HG02981 (cell line): ENCODE data around the gene S1PR3.

Source experiments
- ATAC-seq: cut with Tn5 transposase; IDR thresholded peaks from one replicate; pipeline ENCODE4 v1.9.1; 2021; ENCODE audit warnings: mild to moderate bottlenecking, moderate library complexity; ENCODE audit not compliant: unreplicated experiment

Gene S1PR3

GRCh38 chr9:89032661-89033060 is 41.4 kb downstream of the S1PR3 start:
- no peak for ATAC-seq

DNA sequence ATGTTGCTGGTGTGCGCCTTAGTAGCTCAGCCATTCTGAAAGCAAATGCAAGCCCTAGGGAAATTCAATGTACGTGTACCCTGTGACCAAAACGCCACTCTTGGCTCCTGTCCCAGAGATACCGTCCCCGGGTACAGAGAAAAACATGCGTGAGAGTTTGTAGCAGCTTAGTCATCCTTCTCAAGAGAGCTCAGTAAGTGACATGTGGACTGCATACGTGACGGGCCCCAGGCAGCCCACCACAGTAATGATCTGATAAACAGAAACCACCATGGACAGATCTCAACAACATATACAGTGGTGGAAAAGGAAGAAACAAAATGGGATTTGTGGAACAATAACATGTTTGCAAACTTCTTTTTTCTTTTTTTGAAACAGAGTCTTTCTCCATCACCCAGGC is 45.1 kb downstream of the S1PR3 start:
- ATAC-seq = no peak

GRCh38 chr9:89036891-89037290 is 45.6 kb downstream of the S1PR3 start:
- no peak for ATAC-seq

- no peak for ATAC-seq
Measured at GRCh38 chr9:89037346-89037745, 46.1 kb downstream of the S1PR3 start.

GRCh38 chr9:89037891-89038290 is 46.6 kb downstream of the S1PR3 start:
- no peak for ATAC-seq

DNA sequence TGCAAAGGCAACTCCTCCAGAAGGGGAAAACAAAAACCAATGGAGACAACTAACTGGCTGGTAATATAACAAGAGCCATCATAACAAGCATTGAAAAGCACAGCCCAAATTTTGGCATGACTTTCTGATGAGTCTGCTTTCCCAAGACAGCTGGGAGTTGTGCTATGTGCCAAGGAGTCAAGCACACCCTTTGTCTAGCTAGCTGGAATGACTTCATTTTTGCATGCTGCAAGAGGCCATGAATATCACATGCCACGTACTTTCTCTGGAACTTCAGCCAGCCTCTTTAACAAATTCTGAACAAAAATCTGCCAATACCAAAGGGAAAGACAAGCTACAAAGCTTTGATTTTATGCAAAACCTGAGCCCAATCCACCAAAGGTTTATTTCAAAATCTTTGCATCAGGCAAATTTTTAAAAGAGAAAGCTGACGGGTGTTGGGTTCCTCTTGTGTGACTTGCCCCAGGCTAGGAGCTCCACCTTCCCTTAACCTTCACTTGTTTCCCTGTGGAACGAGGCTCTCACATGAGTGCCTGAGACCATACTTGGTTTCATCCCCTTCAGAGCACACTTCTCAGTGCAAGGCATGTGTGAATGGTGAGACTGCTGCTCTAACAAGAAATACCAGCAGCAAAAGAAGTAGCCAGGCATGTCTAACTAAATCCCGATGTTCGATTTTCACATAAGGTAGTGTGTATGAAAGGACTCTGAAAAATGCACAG is 47.3 kb downstream of the S1PR3 start:
- no peak for ATAC-seq

DNA sequence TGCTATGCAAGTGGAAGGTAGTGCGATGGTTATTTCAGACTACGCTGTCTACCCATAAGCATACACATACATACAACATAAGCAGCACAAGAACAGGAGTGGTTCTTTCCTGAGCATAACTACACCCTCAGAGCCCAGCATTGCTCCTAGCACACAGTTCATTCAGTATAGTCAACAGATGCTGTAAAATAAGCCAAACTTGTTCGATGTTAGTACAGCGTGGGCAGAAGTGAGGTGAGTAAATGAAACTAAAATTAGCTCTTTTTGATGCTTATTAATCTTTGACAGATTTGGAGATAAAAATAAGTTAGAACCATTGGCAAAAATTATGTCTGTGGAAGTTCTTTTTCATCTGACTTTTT is 47.8 kb downstream of the S1PR3 start:
- ATAC-seq = no peak

- ATAC-seq = no peak
Measured at GRCh38 chr9:89039664-89040063, 48.4 kb downstream of the S1PR3 start.

DNA sequence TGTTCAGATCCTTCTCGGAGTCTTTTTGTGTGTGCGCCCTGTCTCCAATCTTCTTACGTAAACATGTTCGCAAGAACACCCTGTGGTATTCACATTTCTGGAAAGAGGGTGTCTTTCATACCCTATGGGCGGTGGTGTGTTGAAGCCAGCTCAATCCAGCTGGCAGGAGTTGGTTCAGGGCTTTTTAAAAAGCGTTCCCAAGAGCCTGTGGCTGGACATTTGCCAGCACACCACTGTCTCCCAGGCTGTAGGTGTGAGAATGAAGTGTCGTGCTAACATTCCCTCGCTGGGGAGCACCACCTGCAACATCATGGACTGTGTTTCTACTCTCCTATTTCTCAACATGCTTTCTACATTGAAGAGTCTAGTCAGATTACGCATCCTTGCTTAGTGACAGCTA is 51.7 kb downstream of the S1PR3 start:
- no peak for ATAC-seq

DNA sequence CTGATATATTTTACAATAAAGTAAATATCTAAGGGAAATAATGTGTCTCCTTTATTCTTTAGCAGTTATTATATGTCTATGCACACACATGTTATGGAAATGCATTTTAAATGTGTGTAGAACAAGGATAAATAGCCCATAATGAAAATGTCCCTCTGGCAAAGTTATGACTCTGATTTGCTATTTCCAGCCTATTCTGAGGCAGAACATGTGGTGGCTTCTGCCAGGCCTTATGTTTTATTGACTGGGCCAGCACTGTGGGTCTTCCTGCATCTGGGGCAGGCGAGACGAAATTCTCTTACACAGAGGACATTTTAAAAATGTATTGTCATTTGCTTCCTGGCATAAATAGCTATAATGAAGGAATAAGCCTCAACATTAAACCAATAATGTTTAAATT is 52.8 kb downstream of the S1PR3 start:
- no peak for ATAC-seq

DNA sequence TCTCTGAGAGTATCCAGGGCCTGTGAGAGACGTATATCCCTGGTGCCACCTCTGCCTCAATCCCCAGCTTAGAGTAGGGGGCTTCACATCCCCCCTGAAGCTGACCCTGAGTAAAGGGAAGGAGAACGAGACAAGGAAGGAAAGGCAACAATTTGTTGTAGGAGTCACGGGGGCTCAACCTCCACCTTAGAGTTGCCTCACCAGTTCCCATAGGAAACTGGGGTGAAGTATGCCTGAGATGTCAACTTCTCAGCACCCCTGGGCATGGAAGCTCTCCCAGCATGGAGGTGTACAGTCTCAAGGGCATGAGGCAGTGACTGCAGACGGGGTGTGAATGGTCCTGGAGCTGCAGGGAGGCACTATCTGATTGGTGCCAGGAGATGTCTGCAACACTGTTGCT is 53.6 kb downstream of the S1PR3 start:
- ATAC-seq = no peak

DNA sequence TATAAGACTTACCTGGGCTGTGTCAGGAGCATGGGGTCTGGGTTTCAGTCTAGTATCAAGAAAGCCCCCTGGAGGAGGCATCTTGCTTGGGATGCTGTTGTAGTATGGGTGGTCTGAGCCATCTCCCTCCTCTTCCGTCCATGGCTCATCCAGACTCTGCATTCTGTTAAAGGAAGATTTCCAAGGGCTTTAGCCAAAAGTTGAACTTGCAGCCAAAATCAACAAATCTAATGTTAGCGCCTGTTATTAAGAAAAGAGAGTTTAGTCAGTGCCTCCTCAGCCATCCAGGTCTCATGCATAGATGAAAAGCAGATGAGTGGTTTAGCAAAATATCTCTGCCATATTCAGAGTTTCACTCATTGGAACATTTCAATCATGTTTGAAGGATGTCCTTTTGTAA is 55.6 kb downstream of the S1PR3 start:
- ATAC-seq = no peak

DNA sequence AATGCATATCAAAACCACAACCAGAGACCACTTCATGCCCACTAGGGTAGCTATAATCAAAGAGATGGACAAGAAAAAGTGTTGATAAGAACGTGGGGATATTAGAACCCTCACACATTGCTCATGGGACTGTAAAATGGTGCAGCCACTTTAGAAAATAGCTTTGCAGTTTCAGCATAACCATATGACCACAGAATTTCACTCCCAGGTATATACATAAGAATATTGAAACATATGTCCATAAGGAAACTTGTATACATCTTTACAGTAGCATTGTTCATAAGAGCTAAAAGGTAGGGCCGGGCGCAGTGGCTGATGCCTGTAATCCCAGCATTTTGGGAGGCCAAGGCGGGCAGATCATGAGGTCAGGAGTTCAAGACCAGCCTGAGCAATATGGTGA is 56.4 kb downstream of the S1PR3 start:
- ATAC-seq = no peak

DNA sequence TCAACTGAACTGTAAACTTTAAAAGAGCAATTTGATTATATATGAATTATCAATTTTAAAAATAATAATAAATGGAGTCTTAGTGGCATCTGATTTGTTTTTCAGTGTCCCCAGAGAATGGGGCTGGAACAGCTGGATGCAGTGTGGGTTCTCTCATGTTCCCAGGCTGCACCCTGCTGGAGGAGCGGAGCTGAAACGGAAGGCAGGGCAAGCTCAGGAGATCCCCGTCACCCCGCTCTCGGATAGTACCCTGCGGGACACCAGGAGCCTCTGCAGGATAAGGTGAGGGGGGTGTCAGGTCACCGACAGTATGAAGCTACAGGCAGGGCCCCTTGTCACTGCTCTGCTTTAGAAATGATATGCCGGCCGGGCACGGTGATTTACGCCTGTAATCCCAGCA is 57.3 kb downstream of the S1PR3 start:
- ATAC-seq = no peak

DNA sequence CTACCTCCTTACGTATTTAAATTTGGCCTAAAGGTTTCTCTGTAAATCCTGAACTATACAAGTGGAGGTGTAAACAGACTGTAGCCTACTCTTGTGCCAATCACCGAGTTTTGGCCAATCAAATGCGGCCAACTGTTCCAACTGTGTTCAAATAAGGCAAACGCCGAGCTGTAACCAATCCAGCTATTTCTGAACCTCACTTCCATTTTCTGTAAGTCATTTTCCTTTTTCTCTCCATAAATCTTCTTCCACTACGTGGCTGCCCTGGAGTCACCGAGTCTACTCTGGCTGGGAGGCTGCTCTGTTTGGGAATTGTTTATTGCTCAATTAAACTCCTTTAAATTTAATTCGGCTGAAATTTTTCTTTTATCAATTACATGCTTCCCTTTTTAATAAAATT is 58.4 kb downstream of the S1PR3 start:
- no peak for ATAC-seq

DNA sequence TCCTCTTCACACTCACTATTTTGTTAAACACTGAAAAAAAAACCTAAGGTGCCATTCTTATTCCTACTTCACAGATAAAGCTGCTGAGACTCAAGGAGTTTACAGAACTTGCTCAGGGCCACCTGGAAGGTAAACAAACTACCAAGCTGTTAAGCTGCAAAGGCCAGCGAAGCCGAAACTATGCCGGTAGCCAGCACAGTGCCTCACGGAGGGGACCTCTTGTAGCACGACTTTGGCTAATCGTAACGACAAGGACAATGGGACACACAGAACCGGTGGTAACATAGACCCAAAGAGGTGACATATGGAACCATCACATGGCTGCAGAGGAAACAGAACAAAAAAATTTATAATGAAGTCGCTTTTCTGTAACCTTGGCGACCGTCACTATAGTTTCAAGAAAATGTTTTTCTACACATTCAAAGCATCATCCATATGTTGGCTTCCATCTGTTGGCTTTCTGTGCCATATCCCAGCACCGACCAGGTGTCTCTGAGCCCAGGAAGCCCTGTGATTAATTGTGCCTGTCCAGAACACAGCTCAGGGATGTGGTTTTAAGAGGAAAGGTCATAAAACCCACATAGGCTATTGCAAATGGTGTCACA is 60.3 kb downstream of the S1PR3 start:
- no peak for ATAC-seq

DNA sequence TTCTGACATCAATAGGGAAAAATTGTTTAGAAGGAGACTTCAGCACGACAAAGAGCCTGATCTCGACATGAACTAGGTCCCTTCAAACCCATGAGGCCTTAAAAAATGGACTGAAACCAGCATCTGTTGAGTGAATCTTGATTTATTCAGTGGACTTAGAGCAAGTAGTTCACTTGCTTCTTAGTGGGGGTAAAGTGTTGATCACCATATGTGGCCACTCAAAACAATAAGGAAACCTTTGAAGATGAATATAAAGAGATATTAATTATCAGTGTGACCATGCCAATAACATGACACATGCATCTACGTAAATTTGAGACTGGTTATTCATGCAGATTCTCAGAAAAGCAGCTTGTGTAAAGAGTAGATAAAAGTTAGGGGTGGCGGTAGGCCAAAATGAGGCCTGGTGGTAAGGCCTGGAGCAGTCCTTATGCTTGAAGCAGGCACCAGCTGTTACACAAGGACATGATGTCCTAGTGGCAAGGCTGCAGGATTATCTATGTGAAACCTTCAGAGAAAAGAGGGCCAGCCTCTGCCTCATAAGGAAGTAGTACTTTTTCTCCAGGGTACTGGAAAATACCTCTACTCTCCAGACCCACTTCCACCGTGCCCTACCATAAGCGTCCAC is 61.3 kb downstream of the S1PR3 start:
- no peak for ATAC-seq

GRCh38 chr9:89053301-89053700 is 62.0 kb downstream of the S1PR3 start:
- ATAC-seq = no peak
